MCF 10A (cell line): Measurements from ENCODE around the gene PPT2. TPM values are rescaled to one million over a fixed set of nuclear protein-coding genes. Genes with fewer than 3 reads are reported as not detected.

ENCODE experiments used
- BruUV-seq: library from RNA; stranded (reverse); fragments of 400-500 nt; replicated peaks from 2 replicates; lab custom pipeline; 2021; lab: Mats Ljungman, UMichigan
- CTCF ChIA-PET: fragments of 300-600 bp; sonication (Branson Sonifier 250); formaldehyde crosslinking; extraction: SDS; loops from one replicate; lab custom pipeline; 2021; ENCODE audit warnings: antibody characterized with exemption, inconsistent platforms; lab: Yijun Ruan, JAX
- POLR2A ChIA-PET: fragments of 300-600, 350-650 bp; sonication (Branson Sonifier 250); formaldehyde crosslinking; extraction: SDS; loops from one replicate; lab custom pipeline; 2020; ENCODE audit warnings: antibody characterized with exemption, inconsistent platforms; lab: Yijun Ruan, JAX
- DNase-seq: peaks from one replicate; pipeline ENCODE4 v3.0.0-alpha.2; 2018; ENCODE audit not compliant: unreplicated experiment
- H3K27ac Mint-ChIP-seq: one replicate; pipeline ENCODE4 v1.8.0; 2022; ENCODE audit warnings: mild to moderate bottlenecking, low read depth, mixed read lengths; ENCODE audit not compliant: unreplicated experiment
- H3K27me3 Mint-ChIP-seq: one replicate; pipeline ENCODE4 v1.8.0; 2022; ENCODE audit warnings: mixed read lengths; ENCODE audit not compliant: insufficient read depth, unreplicated experiment
- H3K36me3 Mint-ChIP-seq: one replicate; pipeline ENCODE4 v1.8.0; 2022; ENCODE audit warnings: mild to moderate bottlenecking, moderate library complexity, mixed read lengths; ENCODE audit not compliant: insufficient read depth, unreplicated experiment
- H3K4me1 Mint-ChIP-seq: one replicate; pipeline ENCODE4 v1.8.0; 2022; ENCODE audit warnings: mixed read lengths; ENCODE audit not compliant: insufficient read depth, unreplicated experiment
- H3K4me3 Mint-ChIP-seq: one replicate; pipeline ENCODE4 v1.8.0; 2022; ENCODE audit warnings: mild to moderate bottlenecking, moderate library complexity, mixed read lengths; ENCODE audit not compliant: unreplicated experiment
- H3K9me3 Mint-ChIP-seq: one replicate; pipeline ENCODE4 v1.8.0; 2022; ENCODE audit warnings: mixed read lengths; ENCODE audit not compliant: unreplicated experiment
- intact Hi-C: fragments of 100-400 bp; cut with micrococcal nuclease; formaldehyde crosslinking; loops from 2 replicates; pipeline ENCODE4 v1.14.1; 2022
- total RNA-seq: library from RNA; stranded (reverse); gene quantifications from 2 replicates; pipeline ENCODE4 v1.2.3, GENCODE V29; 2022
- TF ChIP-seq, protein P1 (sequence below): fragments of 200-600 bp; IDR thresholded peaks from one replicate; pipeline ENCODE4 v1.8.0; 2022; ENCODE audit warnings: antibody characterized with exemption, mild to moderate bottlenecking; ENCODE audit not compliant: unreplicated experiment

Gene PPT2
- total RNA-seq, 1 experiment from 2014 or later: 3.7 TPM

DNA sequence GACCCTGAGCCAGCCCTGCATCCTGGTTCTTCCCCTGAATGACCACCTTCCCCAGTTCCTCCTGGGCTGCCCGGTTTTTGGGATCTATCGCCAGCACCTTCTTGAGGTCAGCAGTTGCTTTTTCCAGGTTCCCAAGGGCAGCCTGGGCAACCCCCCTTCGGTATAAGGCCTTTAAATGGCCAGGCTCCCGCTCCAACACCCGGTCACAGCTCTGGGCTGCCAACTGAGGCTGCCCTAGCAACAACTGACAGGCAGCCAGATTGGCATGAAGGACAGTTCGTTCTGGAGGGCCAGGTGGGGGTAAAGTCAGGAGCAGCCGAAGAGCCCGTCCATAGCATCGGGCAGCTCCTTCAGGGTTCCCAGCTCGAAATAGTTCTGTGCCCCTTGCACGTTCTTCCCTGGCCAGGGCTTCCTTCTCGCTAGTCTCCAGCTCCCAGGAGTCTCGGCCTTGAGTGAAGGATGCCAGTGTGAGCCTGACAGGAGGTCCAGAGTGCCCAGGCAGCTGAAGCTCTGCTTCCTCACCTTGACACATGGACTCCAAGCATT is 25.1 kb upstream of the PPT2 start:
- intact Hi-C loops: no loop called here
- H3K36me3 Mint-ChIP-seq: peaks cover 38% of the 10 kb centered on the region
- H3K4me1 Mint-ChIP-seq: peaks cover 28% of the 10 kb centered on the region
- no TSS peak for BruUV-seq
- ChIA-PET POLR2A (interaction anchor here (0.6 to 5.1 kb wide), 18 partner anchors 10 to 843 kb away, joined by 3 to 100 read pairs (median 6); partner anchors contain the start of genes AGPAT1, BAG6, C6orf47 and DXO), CTCF (interaction anchor here (0.8 to 2.3 kb wide), 6 partner anchors 11 to 82 kb away, joined by 4 to 19 read pairs (median 6); no protein-coding TSS in a partner anchor)
- no peaks in the 10 kb centered on the region for H3K9me3 Mint-ChIP-seq
- peaks cover 5% of the 10 kb centered on the region for H3K27me3 Mint-ChIP-seq
- TF ChIP-seq, protein P1, sequence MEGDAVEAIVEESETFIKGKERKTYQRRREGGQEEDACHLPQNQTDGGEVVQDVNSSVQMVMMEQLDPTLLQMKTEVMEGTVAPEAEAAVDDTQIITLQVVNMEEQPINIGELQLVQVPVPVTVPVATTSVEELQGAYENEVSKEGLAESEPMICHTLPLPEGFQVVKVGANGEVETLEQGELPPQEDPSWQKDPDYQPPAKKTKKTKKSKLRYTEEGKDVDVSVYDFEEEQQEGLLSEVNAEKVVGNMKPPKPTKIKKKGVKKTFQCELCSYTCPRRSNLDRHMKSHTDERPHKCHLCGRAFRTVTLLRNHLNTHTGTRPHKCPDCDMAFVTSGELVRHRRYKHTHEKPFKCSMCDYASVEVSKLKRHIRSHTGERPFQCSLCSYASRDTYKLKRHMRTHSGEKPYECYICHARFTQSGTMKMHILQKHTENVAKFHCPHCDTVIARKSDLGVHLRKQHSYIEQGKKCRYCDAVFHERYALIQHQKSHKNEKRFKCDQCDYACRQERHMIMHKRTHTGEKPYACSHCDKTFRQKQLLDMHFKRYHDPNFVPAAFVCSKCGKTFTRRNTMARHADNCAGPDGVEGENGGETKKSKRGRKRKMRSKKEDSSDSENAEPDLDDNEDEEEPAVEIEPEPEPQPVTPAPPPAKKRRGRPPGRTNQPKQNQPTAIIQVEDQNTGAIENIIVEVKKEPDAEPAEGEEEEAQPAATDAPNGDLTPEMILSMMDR: no peak
- H3K27ac Mint-ChIP-seq: no peak overlapping the region
- DNase-seq: no peak
- H3K4me3 Mint-ChIP-seq: peak overlapping the region; percentile 99

- peak overlapping the region; percentile 86 for H3K27ac Mint-ChIP-seq
- H3K36me3 Mint-ChIP-seq: peaks cover 35% of the 10 kb centered on the region
- TF ChIP-seq, protein P1: no peak
- POLR2A ChIA-PET: interaction anchor here (0.8 to 5.1 kb wide), 24 partner anchors 9 to 1334 kb away, joined by 3 to 100 read pairs (median 4); partner anchors contain the start of genes AGPAT1, BAG6, C6orf47 and CFB
- H3K4me1 Mint-ChIP-seq: peaks cover 30% of the 10 kb centered on the region
- H3K4me3 Mint-ChIP-seq: peak overlapping the region; percentile 99
- no peak for DNase-seq
- H3K9me3 Mint-ChIP-seq: no peaks in the 10 kb centered on the region
- BruUV-seq: TSS peak; percentile 25
- intact Hi-C loops: no loop called here
- CTCF ChIA-PET: interaction anchor here (0.5 to 2.3 kb wide), 5 partner anchors 11 to 83 kb away, joined by 3 to 19 read pairs (median 5); no protein-coding TSS in a partner anchor
- H3K27me3 Mint-ChIP-seq: peaks cover 11% of the 10 kb centered on the region
Measured at GRCh38 chr6:32129297-32130088, 24.4 kb upstream of the PPT2 start.

DNA sequence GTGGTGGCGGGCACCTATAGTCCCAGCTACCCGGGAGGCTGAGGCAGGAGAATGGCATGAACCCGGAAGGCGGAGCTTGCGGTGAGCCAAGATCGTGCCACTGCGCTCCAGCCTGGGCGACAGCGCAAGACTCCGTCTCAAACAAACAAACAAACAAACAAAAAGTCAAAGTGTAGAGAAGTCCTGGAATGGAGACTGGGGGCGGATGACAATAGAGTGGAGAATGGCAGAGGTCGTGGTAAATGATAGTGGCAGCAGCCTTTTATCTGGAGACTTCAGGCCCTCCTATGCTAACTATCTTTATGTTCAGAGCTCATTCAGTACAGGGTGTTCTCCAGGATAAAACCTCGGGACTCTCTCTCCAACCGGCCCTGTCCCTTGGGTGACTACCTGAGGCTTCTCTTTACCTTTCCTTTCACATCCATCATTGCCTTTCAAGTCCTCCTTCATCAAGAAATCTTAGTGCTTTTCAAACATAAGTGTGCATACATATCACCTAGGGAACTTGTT is 22.4 kb upstream of the PPT2 start:
- TF ChIP-seq, protein P1: no peak
- Mint-ChIP-seq H3K27ac (no peak overlapping the region), H3K4me1 (peaks cover 23% of the 10 kb centered on the region), H3K4me3 (peak overlapping the region; percentile 15), H3K27me3 (peaks cover 11% of the 10 kb centered on the region), H3K36me3 (peaks cover 25% of the 10 kb centered on the region), H3K9me3 (no peaks in the 10 kb centered on the region)
- DNase-seq: no peak
- no TSS peak for BruUV-seq
- CTCF ChIA-PET: interaction anchor here (0.6 kb wide), 2 partner anchors 23 to 551 kb away, joined by 3 to 6 read pairs; no protein-coding TSS in a partner anchor
- intact Hi-C loops: no loop called here
- POLR2A ChIA-PET: interaction anchor here (1.4 to 4.9 kb wide), 6 partner anchors 15 to 840 kb away, joined by 3 to 100 read pairs (median 7); partner anchors contain the start of genes AGPAT1 and RNF5
